ENCODE measurements around the gene CDK5RAP1.

CDK5RAP1 gene

DNA sequence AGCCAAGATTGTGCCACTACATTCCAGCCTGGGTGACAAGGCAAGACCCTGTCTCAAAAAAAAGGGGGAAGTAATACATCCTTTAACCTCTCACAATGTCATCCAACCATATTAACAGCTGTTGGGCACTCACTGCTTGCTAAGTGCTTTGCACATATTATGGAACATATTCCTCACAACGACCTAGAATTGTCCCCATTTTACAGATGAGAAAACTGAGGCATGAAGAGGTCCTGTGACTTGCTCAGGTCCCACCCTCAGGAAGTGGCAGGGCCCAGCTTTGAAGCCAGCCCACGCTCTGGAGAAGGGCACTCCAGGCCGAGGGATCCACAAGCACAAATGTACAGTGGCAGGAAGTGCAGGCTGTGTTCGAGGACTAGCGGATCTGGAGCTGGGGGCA, 85.0 kb downstream of the CDK5RAP1 start:
- Histone ChIP-seq H3K9me2 (replicated peaks; ENCODE audit: insufficient read depth, low read length) (no peaks in the 10 kb centered on the region), H3K27ac (ENCODE audit: low read depth, low read length) (no peak overlapping the region), H3K4me2 (ENCODE audit: low read depth, low read length, poor library complexity, severe bottlenecking) (no peak overlapping the region), H3K79me2 (ENCODE audit: insufficient read depth, low read length) (no peaks in the 10 kb centered on the region), H3K27me3 (ENCODE audit: low read length) (no peaks in the 10 kb centered on the region), H3K9me3 (ENCODE audit: insufficient read depth, low read length) (no peaks in the 10 kb centered on the region), H4K20me1 (ENCODE audit: low read depth, low read length) (no peaks in the 10 kb centered on the region), H3K9ac (ENCODE audit: low read length) (no peak overlapping the region), H2AFZ (ENCODE audit: low read depth, low read length, severe bottlenecking) (no peak overlapping the region), H3K36me3 (ENCODE audit: low read length) (no peaks in the 10 kb centered on the region), H3K4me3 (ENCODE audit: insufficient read depth, low read length, poor library complexity, severe bottlenecking) (no peak overlapping the region), H3F3A (ENCODE audit: insufficient read depth) (no peaks in the 10 kb centered on the region)
- TF ChIP-seq, protein P1, sequence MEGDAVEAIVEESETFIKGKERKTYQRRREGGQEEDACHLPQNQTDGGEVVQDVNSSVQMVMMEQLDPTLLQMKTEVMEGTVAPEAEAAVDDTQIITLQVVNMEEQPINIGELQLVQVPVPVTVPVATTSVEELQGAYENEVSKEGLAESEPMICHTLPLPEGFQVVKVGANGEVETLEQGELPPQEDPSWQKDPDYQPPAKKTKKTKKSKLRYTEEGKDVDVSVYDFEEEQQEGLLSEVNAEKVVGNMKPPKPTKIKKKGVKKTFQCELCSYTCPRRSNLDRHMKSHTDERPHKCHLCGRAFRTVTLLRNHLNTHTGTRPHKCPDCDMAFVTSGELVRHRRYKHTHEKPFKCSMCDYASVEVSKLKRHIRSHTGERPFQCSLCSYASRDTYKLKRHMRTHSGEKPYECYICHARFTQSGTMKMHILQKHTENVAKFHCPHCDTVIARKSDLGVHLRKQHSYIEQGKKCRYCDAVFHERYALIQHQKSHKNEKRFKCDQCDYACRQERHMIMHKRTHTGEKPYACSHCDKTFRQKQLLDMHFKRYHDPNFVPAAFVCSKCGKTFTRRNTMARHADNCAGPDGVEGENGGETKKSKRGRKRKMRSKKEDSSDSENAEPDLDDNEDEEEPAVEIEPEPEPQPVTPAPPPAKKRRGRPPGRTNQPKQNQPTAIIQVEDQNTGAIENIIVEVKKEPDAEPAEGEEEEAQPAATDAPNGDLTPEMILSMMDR (IDR thresholded peaks at IDR 0.05; ENCODE audit: insufficient read depth, low read length, poor library complexity, severe bottlenecking) = no peak
- no peak for TF ChIP-seq EZH2phosphoT487 (conservative IDR thresholded peaks at IDR 0.05; ENCODE audit: low read length)

DNA sequence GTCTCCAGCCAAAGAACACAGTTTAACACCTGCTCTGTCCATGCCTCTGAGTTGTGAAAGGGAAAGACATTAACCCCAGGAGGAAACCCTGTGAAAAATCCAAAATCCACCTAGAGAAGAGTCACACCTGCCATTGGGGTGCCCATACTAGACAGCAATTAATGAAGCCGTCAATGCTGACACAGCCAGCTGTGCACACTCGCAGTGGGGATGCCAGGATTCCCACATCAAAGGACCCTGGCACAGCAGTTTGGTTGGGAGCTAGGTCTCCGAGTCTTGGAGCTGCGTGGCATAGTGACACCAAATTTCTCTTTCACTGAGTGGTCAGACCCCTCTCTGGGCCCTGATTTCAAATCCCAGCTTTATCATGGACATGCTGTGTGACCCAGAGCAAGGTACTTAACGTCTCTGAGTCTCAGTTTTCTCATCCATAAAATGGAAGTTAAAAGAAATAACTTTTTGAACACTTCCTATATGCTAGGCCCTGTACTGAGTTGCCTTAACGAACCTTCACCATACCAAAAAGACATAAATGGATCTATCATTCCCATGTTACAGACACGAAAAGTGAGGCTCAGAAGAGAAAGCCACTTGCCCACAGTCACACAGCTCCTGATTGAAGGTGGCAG, 87.5 kb downstream of the CDK5RAP1 start:
- Histone ChIP-seq H3K27me3 (ENCODE audit: low read length) (no peaks in the 10 kb centered on the region), H3K36me3 (ENCODE audit: low read length) (no peaks in the 10 kb centered on the region), H3F3A (ENCODE audit: insufficient read depth) (no peaks in the 10 kb centered on the region), H3K4me3 (ENCODE audit: insufficient read depth, low read length, poor library complexity, severe bottlenecking) (no peak overlapping the region), H2AFZ (ENCODE audit: low read depth, low read length, severe bottlenecking) (no peak overlapping the region), H3K9me2 (replicated peaks; ENCODE audit: insufficient read depth, low read length) (no peaks in the 10 kb centered on the region), H3K79me2 (ENCODE audit: insufficient read depth, low read length) (no peaks in the 10 kb centered on the region), H3K9me3 (ENCODE audit: insufficient read depth, low read length) (no peaks in the 10 kb centered on the region), H3K27ac (ENCODE audit: low read depth, low read length) (no peak overlapping the region), H4K20me1 (ENCODE audit: low read depth, low read length) (no peaks in the 10 kb centered on the region), H3K9ac (ENCODE audit: low read length) (no peak overlapping the region), H3K4me2 (ENCODE audit: low read depth, low read length, poor library complexity, severe bottlenecking) (no peak overlapping the region)
- TF ChIP-seq, protein P1 (IDR thresholded peaks at IDR 0.05; ENCODE audit: insufficient read depth, low read length, poor library complexity, severe bottlenecking) = no peak
- TF ChIP-seq EZH2phosphoT487 (conservative IDR thresholded peaks at IDR 0.05; ENCODE audit: low read length) = no peak

DNA sequence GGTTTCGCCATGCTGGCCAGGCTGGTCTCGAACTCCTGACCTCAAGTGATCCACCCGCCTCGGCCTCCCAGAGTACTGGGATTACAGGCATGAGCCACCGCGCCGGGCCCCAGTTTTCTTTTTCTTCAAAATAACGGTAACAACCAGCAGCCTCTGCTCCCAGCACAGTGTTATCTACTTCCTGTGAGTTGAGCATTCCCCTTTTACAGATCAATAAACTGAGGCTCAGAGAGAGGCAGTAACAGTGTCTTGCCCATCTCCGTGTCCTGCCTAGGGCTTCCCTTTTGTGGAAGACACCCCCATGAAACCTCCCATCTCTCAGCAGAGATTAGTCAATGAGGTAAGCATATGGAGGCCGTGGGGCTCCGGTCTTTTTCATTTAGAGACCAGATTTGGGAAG, 88.7 kb downstream of the CDK5RAP1 start:
- Histone ChIP-seq H3K27ac (ENCODE audit: low read depth, low read length) (no peak overlapping the region), H2AFZ (ENCODE audit: low read depth, low read length, severe bottlenecking) (no peak overlapping the region), H3K79me2 (ENCODE audit: insufficient read depth, low read length) (no peaks in the 10 kb centered on the region), H3K9me3 (ENCODE audit: insufficient read depth, low read length) (no peaks in the 10 kb centered on the region), H3K9ac (ENCODE audit: low read length) (no peak overlapping the region), H3K9me2 (replicated peaks; ENCODE audit: insufficient read depth, low read length) (no peaks in the 10 kb centered on the region), H3K27me3 (ENCODE audit: low read length) (no peaks in the 10 kb centered on the region), H4K20me1 (ENCODE audit: low read depth, low read length) (no peaks in the 10 kb centered on the region), H3K4me2 (ENCODE audit: low read depth, low read length, poor library complexity, severe bottlenecking) (no peak overlapping the region), H3K36me3 (ENCODE audit: low read length) (no peaks in the 10 kb centered on the region), H3F3A (ENCODE audit: insufficient read depth) (no peaks in the 10 kb centered on the region), H3K4me3 (ENCODE audit: insufficient read depth, low read length, poor library complexity, severe bottlenecking) (no peak overlapping the region)
- TF ChIP-seq, protein P1 (IDR thresholded peaks at IDR 0.05; ENCODE audit: insufficient read depth, low read length, poor library complexity, severe bottlenecking) = no peak
- no peak for TF ChIP-seq EZH2phosphoT487 (conservative IDR thresholded peaks at IDR 0.05; ENCODE audit: low read length)

Measured in SU-DHL-6 (cell line).